ENCODE results near the gene STX16. TPM values are rescaled to one million over a fixed set of nuclear protein-coding genes. Genes with fewer than 3 reads are reported as not detected.

The STX16 gene
- total and polyA plus RNA-seq, 2 donors (not counting 1 experiment from before 2014, with no cell fraction given), result 110 to 117 TPM

DNA sequence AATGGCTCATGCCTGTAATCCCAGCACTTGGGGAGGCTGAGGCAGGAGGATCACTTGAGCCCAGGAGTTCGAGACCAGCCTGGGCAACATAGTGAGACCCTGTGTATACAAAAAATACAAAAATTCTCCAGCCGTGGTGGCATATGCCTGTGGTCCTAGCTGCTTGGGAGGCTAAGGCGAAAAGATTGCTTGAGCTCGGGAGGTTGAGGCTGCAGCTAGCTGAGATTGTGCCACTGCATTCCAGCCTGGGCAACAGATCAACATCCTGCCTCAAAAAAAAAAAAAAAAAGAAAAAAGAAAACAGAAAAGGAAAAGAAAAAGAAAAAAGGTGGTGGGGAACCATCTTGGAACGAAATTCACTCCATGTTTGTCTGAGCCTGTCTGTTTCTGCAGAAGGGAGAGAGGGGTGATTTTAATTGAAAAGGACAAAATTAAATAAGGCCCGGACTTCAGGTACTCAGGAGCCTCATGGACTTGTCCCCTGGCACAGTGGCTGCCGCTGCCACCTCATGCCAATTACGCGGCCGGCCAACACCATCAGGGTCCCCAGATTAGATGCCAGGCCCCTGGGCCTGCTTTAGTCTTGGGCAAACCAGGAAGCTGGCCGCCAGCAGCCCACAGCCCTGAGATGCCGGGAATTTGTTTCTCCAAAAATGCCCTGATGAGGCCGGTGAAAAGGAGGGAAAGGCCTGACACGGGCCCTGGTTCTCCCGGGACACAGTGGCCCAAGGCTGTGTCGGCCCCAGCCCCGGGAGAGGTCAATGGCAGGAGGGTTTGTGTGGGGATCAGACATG is 37.8 kb upstream of the STX16 start:
- ATAC-seq (ENCODE audit: low read depth), result no peak
- Histone ChIP-seq H3K36me3 (replicated peaks in 1 of 2; ENCODE audit: control extremely low read depth in 1 of 2, control insufficient read depth in 1 of 2, extremely low read depth in 1 of 2, insufficient read depth in 2 of 2, low read length in 1 of 2) (no peaks in the 10 kb centered on the region), H3K27me3 (replicated peaks in 1 of 4; ENCODE audit: control extremely low read depth in 1 of 4, control insufficient read depth in 3 of 4, insufficient read depth in 4 of 4, low read length in 3 of 4) (peaks cover 0 to 3% (median 0%) of the 10 kb centered on the region in 4 experiments), H3K27ac (ENCODE audit: low read length in 2 of 2) (no peak overlapping the region), H3K9ac (ENCODE audit: low read length) (no peak overlapping the region), H3K4me3 (ENCODE audit: control extremely low read depth in 1 of 5, extremely low read depth in 1 of 5, insufficient read depth in 1 of 5, low read depth in 2 of 5, low read length in 4 of 5) (no peak overlapping the region), H3K4me1 (ENCODE audit: control insufficient read depth in 2 of 2, insufficient read depth in 2 of 2, low read length in 2 of 2) (no peaks in the 10 kb centered on the region), H4K20me1 (ENCODE audit: control insufficient read depth, insufficient read depth, low read length, poor library complexity, severe bottlenecking) (no peaks in the 10 kb centered on the region), H3K4me2 (replicated peaks; ENCODE audit: low read depth, low read length, poor library complexity, severe bottlenecking) (no peak overlapping the region), H3K9me3 (ENCODE audit: control extremely low read depth in 1 of 3, control insufficient read depth in 2 of 3, insufficient read depth in 1 of 3, low read length in 2 of 3) (no peaks in the 10 kb centered on the region), H3K79me2 (ENCODE audit: control insufficient read depth, insufficient read depth, low read length) (no peaks in the 10 kb centered on the region), H2AFZ (ENCODE audit: insufficient read depth, low read depth, low read length, poor library complexity, severe bottlenecking) (no peak overlapping the region)
- POLR2A ChIA-PET, result no interaction called here
- H3K4me1 Mint-ChIP-seq, result no peaks in the 10 kb centered on the region
- CTCF ChIA-PET, result no interaction called here
- intact Hi-C loops (cut with micrococcal nuclease), result no loop called here
- 94% methylated on average over 14 of the region's 17 CpGs for WGBS (ENCODE audit: insufficient coverage)
- peaks cover 17% of the 10 kb centered on the region for H3K27me3 Mint-ChIP-seq
- no peak overlapping the region for H3K27ac Mint-ChIP-seq
- H3K9me3 Mint-ChIP-seq (ENCODE audit: insufficient read depth), result peaks cover 4% of the 10 kb centered on the region
- no peak for TF ChIP-seq EZH2 (IDR thresholded peaks at IDR 0.05; ENCODE audit: borderline replicate concordance, insufficient read depth, low read depth, low read length, poor library complexity, severe bottlenecking)
- TF ChIP-seq, protein P1, sequence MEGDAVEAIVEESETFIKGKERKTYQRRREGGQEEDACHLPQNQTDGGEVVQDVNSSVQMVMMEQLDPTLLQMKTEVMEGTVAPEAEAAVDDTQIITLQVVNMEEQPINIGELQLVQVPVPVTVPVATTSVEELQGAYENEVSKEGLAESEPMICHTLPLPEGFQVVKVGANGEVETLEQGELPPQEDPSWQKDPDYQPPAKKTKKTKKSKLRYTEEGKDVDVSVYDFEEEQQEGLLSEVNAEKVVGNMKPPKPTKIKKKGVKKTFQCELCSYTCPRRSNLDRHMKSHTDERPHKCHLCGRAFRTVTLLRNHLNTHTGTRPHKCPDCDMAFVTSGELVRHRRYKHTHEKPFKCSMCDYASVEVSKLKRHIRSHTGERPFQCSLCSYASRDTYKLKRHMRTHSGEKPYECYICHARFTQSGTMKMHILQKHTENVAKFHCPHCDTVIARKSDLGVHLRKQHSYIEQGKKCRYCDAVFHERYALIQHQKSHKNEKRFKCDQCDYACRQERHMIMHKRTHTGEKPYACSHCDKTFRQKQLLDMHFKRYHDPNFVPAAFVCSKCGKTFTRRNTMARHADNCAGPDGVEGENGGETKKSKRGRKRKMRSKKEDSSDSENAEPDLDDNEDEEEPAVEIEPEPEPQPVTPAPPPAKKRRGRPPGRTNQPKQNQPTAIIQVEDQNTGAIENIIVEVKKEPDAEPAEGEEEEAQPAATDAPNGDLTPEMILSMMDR (IDR thresholded peaks at IDR 0.05), result no peak
- H3K4me3 Mint-ChIP-seq, result no peak overlapping the region
- DNase-seq, result no peak

DNA sequence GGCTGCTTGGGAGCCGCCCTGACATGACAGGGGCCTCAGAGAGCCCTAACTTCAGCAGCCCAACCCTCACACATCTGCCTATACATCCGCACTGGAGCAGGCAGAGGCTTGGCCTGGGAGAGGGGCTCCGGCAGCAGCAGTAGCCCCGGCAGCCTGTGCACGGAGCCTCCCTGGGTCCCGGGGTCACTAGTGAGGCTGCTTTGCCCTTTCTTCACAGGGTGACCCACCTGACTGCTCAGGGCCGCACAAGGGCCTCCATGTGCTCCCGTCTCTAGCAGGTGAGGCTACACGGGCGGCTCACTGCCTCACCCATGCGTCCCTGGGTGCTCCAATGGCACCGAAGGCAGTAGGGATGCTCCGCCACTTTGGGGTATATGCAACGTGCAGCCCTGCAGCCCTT is 36.7 kb upstream of the STX16 start:
- intact Hi-C loops (cut with micrococcal nuclease), result no loop called here
- no peak for TF ChIP-seq EZH2 (IDR thresholded peaks at IDR 0.05; ENCODE audit: borderline replicate concordance, insufficient read depth, low read depth, low read length, poor library complexity, severe bottlenecking)
- TF ChIP-seq, protein P1 (IDR thresholded peaks at IDR 0.05), result no peak
- Histone ChIP-seq H3K4me2 (replicated peaks; ENCODE audit: low read depth, low read length, poor library complexity, severe bottlenecking) (no peak overlapping the region), H3K27ac (ENCODE audit: low read length in 2 of 2) (no peak overlapping the region), H2AFZ (ENCODE audit: insufficient read depth, low read depth, low read length, poor library complexity, severe bottlenecking) (no peak overlapping the region), H3K79me2 (ENCODE audit: control insufficient read depth, insufficient read depth, low read length) (no peaks in the 10 kb centered on the region), H3K4me1 (ENCODE audit: control insufficient read depth in 2 of 2, insufficient read depth in 2 of 2, low read length in 2 of 2) (no peaks in the 10 kb centered on the region), H4K20me1 (ENCODE audit: control insufficient read depth, insufficient read depth, low read length, poor library complexity, severe bottlenecking) (no peaks in the 10 kb centered on the region), H3K9me3 (ENCODE audit: control extremely low read depth in 1 of 3, control insufficient read depth in 2 of 3, insufficient read depth in 1 of 3, low read length in 2 of 3) (no peaks in the 10 kb centered on the region), H3K4me3 (ENCODE audit: control extremely low read depth in 1 of 5, extremely low read depth in 1 of 5, insufficient read depth in 1 of 5, low read depth in 2 of 5, low read length in 4 of 5) (no peak overlapping the region), H3K27me3 (replicated peaks in 1 of 4; ENCODE audit: control extremely low read depth in 1 of 4, control insufficient read depth in 3 of 4, insufficient read depth in 4 of 4, low read length in 3 of 4) (peaks cover 0 to 3% (median 0%) of the 10 kb centered on the region in 4 experiments), H3K36me3 (replicated peaks in 1 of 2; ENCODE audit: control extremely low read depth in 1 of 2, control insufficient read depth in 1 of 2, extremely low read depth in 1 of 2, insufficient read depth in 2 of 2, low read length in 1 of 2) (no peaks in the 10 kb centered on the region), H3K9ac (ENCODE audit: low read length) (no peak overlapping the region)
- H3K4me1 Mint-ChIP-seq, result no peaks in the 10 kb centered on the region
- H3K9me3 Mint-ChIP-seq (ENCODE audit: insufficient read depth), result peaks cover 4% of the 10 kb centered on the region
- no peak overlapping the region for H3K27ac Mint-ChIP-seq
- ATAC-seq (ENCODE audit: low read depth) (no peak), DNase-seq (no peak)
- WGBS (ENCODE audit: insufficient coverage), result 95% methylated on average over 14 of the region's 14 CpGs
- POLR2A ChIA-PET, result no interaction called here
- H3K27me3 Mint-ChIP-seq, result peaks cover 28% of the 10 kb centered on the region
- H3K4me3 Mint-ChIP-seq, result no peak overlapping the region
- CTCF ChIA-PET, result no interaction called here

Measured in B cell (primary cell).